OCI-LY1 (cell line): ENCODE results near the gene USP40.

Experiments used
- H2AFZ ChIP-seq: fragments of 200-600 bp; sonication (generic), shearing (Covaris generic); 2 replicates; pipeline ENCODE4 v1.6.0; 2014; ENCODE audit warnings: antibody characterized with exemption, mild to moderate bottlenecking, low read length
- H3F3A ChIP-seq: fragments of 200-600 bp; sonication (generic), shearing (Covaris generic); 2 replicates; pipeline ENCODE4 v1.6.0; 2014; ENCODE audit warnings: mild to moderate bottlenecking, antibody characterized with exemption, low read length, moderate library complexity; ENCODE audit not compliant: insufficient read depth
- H3K27ac ChIP-seq: fragments of 200-600 bp; sonication (generic); 2 replicates; pipeline ENCODE4 v1.5.1; 2014; ENCODE audit warnings: low read length, mixed run types, mild to moderate bottlenecking, low read depth; ENCODE audit not compliant: poor library complexity, severe bottlenecking
- H3K27me3 ChIP-seq: fragments of 200-600 bp; sonication (generic); 2 replicates; pipeline ENCODE4 v1.6.0; 2014; ENCODE audit warnings: antibody characterized with exemption, mild to moderate bottlenecking, low read length, moderate library complexity; ENCODE audit not compliant: insufficient read depth
- H3K36me3 ChIP-seq: fragments of 200-600 bp; sonication (generic); 2 replicates; pipeline ENCODE4 v1.6.1; 2014; ENCODE audit warnings: mild to moderate bottlenecking, antibody characterized with exemption, low read length, moderate library complexity, mixed read lengths; ENCODE audit not compliant: insufficient read depth
- H3K4me1 ChIP-seq: fragments of 200-600 bp; sonication (generic); 2 replicates; pipeline ENCODE4 v1.5.1; 2014; ENCODE audit warnings: mild to moderate bottlenecking, low read length, moderate library complexity; ENCODE audit not compliant: insufficient read depth, severe bottlenecking
- H3K4me2 ChIP-seq: fragments of 200-600 bp; sonication (generic), shearing (Covaris generic); 2 replicates; pipeline ENCODE4 v1.6.1; 2014; ENCODE audit warnings: low read length
- H3K4me3 ChIP-seq: fragments of 200-600 bp; sonication (generic); 2 replicates; pipeline ENCODE4 v1.5.1; 2014; ENCODE audit warnings: low read length, low read depth, mild to moderate bottlenecking, mixed read lengths; ENCODE audit not compliant: poor library complexity, severe bottlenecking
- H3K79me2 ChIP-seq: fragments of 200-600 bp; shearing (Covaris generic); 2 replicates; pipeline ENCODE4 v1.6.1; 2016; ENCODE audit warnings: mixed run types, low read length, mixed read lengths; ENCODE audit not compliant: insufficient read depth
- H3K9ac ChIP-seq: fragments of 200-600 bp; sonication (generic), shearing (Covaris generic); 2 replicates; pipeline ENCODE4 v1.6.1; 2014; ENCODE audit warnings: mild to moderate bottlenecking, low read length, mixed read lengths
- H3K9me2 ChIP-seq: fragments of 200-600 bp; sonication (generic), shearing (Covaris generic); 2 replicates; pipeline ENCODE4 v1.6.1; 2014; ENCODE audit warnings: low read depth, mild to moderate bottlenecking, low read length, mixed read lengths
- H3K9me3 ChIP-seq: fragments of 200-600 bp; shearing (Covaris generic); 2 replicates; pipeline ENCODE4 v1.6.1; 2014; ENCODE audit warnings: low read length, mixed read lengths
- H4K20me1 ChIP-seq: fragments of 200-600 bp; sonication (generic), shearing (Covaris generic); 2 replicates; pipeline ENCODE4 v1.6.0; 2016; ENCODE audit warnings: mild to moderate bottlenecking, low read length; ENCODE audit not compliant: insufficient read depth
- CTCF ChIP-seq: fragments of 200-600 bp; sonication (generic), shearing (Covaris generic); IDR thresholded peaks from 2 replicates; pipeline ENCODE4 v1.5.1; 2017; ENCODE audit warnings: mild to moderate bottlenecking, antibody characterized with exemption, low read length, moderate library complexity, mixed read lengths
- EZH2 ChIP-seq: fragments of 200-600 bp; sonication (generic), shearing (Covaris generic); IDR thresholded peaks from 2 replicates; pipeline ENCODE4 v1.8.0; 2017; ENCODE audit warnings: borderline replicate concordance, mixed run types, mild to moderate bottlenecking, antibody characterized with exemption, low read length, moderate library complexity, mixed read lengths

USP40 gene

DNA sequence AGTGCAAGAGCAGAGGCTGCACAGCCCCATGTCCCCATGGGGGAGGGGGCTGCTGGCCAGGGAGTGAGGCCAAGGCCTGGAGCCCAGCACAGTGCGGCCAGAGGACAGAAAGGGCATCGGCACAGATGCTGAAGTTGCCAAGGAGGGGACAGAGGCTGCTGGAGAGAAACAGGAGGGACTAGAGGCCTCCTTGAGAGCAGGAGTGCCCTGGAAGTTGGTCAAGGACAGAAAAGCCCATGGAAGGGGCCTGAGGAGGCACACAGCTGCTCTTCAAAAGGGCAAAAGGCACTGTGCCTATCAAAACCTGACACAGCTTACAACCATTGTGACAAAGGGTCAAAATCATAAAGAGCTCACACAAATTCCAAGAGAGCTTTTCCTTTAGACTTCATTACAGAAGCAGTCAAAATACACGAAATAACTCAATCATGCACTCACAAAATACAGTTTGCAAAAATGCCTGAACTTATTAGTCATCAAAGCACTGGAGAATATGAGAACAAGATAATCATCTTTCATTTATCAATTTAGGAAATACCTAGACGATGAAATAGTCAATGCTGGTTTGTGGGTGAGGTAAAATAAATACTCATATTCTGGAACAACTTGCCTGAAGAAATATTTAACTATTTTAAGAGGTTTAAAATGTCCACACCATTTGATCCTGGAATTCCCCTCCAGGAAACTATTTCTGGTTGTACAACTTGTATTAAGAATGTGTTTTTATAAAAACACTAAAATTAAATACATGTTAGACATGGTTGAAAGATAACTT is 79.6 kb downstream of the USP40 start:
- Histone ChIP-seq H3K4me1 (no peaks in the 10 kb centered on the region), H2AFZ (no peak overlapping the region), H3K36me3 (no peaks in the 10 kb centered on the region; the same call in 1 of the 2 replicates), H4K20me1 (no peaks in the 10 kb centered on the region), H3K9ac (no peak overlapping the region), H3K4me2 (no peak overlapping the region), H3K27ac (no peak overlapping the region), H3K27me3 (no peaks in the 10 kb centered on the region), H3K4me3 (no peak overlapping the region), H3K79me2 (no peaks in the 10 kb centered on the region), H3F3A (no peaks in the 10 kb centered on the region), H3K9me3 (no peaks in the 10 kb centered on the region), H3K9me2 (no peaks in the 10 kb centered on the region)
- TF ChIP-seq EZH2: no peak

- no peaks in the 10 kb centered on the region for H3F3A ChIP-seq
- H3K36me3 ChIP-seq: no peaks in the 10 kb centered on the region; the same call in 1 of the 2 replicates
- no peak overlapping the region for H2AFZ ChIP-seq
- H3K9me3 ChIP-seq: no peaks in the 10 kb centered on the region
- no peak overlapping the region for H3K4me2 ChIP-seq
- H3K27ac ChIP-seq: no peak overlapping the region
- H3K9me2 ChIP-seq: no peaks in the 10 kb centered on the region
- H3K79me2 ChIP-seq: no peaks in the 10 kb centered on the region
- TF ChIP-seq CTCF (no peak), EZH2 (no peak)
- no peaks in the 10 kb centered on the region for H3K27me3 ChIP-seq
- H4K20me1 ChIP-seq: no peaks in the 10 kb centered on the region
- peaks cover 2% of the 10 kb centered on the region for H3K4me1 ChIP-seq
- H3K4me3 ChIP-seq: no peak overlapping the region
- no peak overlapping the region for H3K9ac ChIP-seq
Observed at GRCh38 chr2:233486357-233486756, 80.2 kb downstream of the USP40 start.

GRCh38 chr2:233485726-233486125 is 80.9 kb downstream of the USP40 start:
- H2AFZ ChIP-seq: no peak overlapping the region
- H3K9me2 ChIP-seq: no peaks in the 10 kb centered on the region
- H4K20me1 ChIP-seq: no peaks in the 10 kb centered on the region
- no peak overlapping the region for H3K4me2 ChIP-seq
- H3K27me3 ChIP-seq: no peaks in the 10 kb centered on the region
- H3K27ac ChIP-seq: no peak overlapping the region
- no peak overlapping the region for H3K4me3 ChIP-seq
- no peaks in the 10 kb centered on the region for H3K79me2 ChIP-seq
- peaks cover 8% of the 10 kb centered on the region for H3K4me1 ChIP-seq
- no peaks in the 10 kb centered on the region; the same call in 1 of the 2 replicates for H3K36me3 ChIP-seq
- H3F3A ChIP-seq: no peaks in the 10 kb centered on the region
- H3K9ac ChIP-seq: no peak overlapping the region
- TF ChIP-seq EZH2 (no peak), CTCF (no peak)
- no peaks in the 10 kb centered on the region for H3K9me3 ChIP-seq

DNA sequence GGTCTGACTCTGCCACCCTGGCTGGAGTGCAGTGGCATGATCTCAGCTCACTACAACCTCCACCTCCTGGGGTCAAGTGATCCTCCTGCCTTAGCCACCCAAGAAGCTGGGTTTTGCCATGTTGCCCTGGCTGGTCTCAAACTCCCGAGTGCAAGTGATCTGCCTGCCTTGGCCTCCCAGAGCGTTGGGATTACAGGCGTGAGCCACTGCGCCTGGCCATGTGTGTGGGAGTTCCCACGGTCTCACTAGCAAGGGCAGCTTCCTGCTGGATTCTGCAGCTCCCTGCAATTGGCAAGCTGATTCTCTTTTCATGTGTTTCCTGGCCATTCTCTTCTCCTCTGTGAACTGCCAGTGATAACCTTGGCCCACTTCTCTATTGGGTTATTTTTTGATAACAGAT is 84.0 kb downstream of the USP40 start:
- TF ChIP-seq CTCF: no peak
- no peak for TF ChIP-seq EZH2
- Histone ChIP-seq H3K79me2 (no peaks in the 10 kb centered on the region), H3K4me3 (no peak overlapping the region), H4K20me1 (no peaks in the 10 kb centered on the region), H3K9me3 (no peaks in the 10 kb centered on the region), H3K36me3 (no peaks in the 10 kb centered on the region; the same call in 1 of the 2 replicates), H3K4me2 (no peak overlapping the region), H3F3A (no peaks in the 10 kb centered on the region), H3K9ac (no peak overlapping the region), H3K27ac (no peak overlapping the region), H3K27me3 (no peaks in the 10 kb centered on the region), H2AFZ (no peak overlapping the region), H3K4me1 (peaks cover 20% of the 10 kb centered on the region), H3K9me2 (no peaks in the 10 kb centered on the region)
